ENCODE data around the gene MPG.

DNA sequence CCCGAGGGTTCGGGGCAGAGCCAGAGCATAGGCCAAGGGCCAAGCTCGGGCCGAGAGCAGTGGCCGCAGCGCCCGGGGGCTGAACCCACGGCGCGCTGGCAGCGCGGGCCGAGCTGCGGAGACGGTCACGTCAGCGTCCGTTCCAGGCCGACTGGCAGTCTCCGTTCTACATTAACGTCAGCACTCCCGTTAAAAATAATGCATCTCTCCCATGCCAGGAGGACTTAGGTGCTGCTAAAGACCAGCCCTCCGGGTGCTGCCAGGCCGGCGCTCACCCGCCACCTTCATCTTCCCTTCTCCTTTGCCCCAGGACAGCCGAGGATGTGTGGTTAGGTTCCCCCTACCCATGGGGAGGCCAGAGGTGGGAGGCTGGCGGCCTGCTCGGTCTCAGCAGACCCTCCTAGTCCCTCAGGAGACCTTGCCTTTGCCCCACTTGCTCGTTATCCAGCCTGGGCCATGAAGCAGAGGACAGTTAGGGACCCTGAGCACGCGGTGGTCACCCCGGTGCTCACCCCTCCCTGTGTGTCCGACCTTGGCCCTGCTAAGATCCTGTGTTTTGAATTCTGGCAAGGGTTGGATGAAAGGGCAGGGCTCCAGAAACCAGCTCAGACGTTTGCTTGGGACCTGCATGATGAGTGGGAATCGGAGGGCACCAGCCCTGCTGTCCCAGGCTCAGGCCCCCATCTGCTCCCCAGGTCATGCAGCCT, 572 bp downstream of the MPG start:
- TF ChIP-seq, protein P1, sequence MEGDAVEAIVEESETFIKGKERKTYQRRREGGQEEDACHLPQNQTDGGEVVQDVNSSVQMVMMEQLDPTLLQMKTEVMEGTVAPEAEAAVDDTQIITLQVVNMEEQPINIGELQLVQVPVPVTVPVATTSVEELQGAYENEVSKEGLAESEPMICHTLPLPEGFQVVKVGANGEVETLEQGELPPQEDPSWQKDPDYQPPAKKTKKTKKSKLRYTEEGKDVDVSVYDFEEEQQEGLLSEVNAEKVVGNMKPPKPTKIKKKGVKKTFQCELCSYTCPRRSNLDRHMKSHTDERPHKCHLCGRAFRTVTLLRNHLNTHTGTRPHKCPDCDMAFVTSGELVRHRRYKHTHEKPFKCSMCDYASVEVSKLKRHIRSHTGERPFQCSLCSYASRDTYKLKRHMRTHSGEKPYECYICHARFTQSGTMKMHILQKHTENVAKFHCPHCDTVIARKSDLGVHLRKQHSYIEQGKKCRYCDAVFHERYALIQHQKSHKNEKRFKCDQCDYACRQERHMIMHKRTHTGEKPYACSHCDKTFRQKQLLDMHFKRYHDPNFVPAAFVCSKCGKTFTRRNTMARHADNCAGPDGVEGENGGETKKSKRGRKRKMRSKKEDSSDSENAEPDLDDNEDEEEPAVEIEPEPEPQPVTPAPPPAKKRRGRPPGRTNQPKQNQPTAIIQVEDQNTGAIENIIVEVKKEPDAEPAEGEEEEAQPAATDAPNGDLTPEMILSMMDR (optimal IDR thresholded peaks at IDR 0.05 in 1 of 3, IDR thresholded peaks at IDR 0.05 in 1 of 3, conservative IDR thresholded peaks at IDR 0.05 in 1 of 3; ENCODE audit: extremely low read depth in 1 of 3, insufficient read depth in 2 of 3, low read length in 3 of 3): no peak
- TF ChIP-seq EZH2 (IDR thresholded peaks at IDR 0.05; ENCODE audit: low read length): no peak

All from keratinocyte (primary cell).